ENCODE results near the gene HCN2. TPM values are rescaled to one million over a fixed set of nuclear protein-coding genes. Genes with fewer than 3 reads are reported as not detected.

The HCN2 gene
- total RNA-seq, 5 donors from 2014 or later (not counting 1 experiment from before 2014, with no cell fraction given), result 0.93 to 4.4 (median 3.6) TPM

- ATAC-seq (replicated peaks in 1 of 4) (no peak), DNase-seq (no peak)
- H3K36me3 Mint-ChIP-seq, result no peaks in the 10 kb centered on the region
- no peak overlapping the region for H3K4me3 ChIP-seq (ENCODE audit: control insufficient read depth in 1 of 2, extremely low read depth in 1 of 2, low read length in 1 of 2)
- no peaks in the 10 kb centered on the region for H3K9me3 ChIP-seq
- no peaks in the 10 kb centered on the region for H3K9me3 Mint-ChIP-seq
- peaks cover 6 to 10% of the 10 kb centered on the region in 2 donors for H3K36me3 ChIP-seq (ENCODE audit: control insufficient read depth in 2 of 2, extremely low read depth in 1 of 2, insufficient read depth in 1 of 2, low read length in 1 of 2)
- no peaks in the 10 kb centered on the region for H3K27me3 ChIP-seq (replicated peaks in 1 of 2; ENCODE audit: control insufficient read depth in 2 of 2, extremely low read depth in 1 of 2, insufficient read depth in 2 of 2, low read length in 1 of 2)
- no peak overlapping the region for H3K27ac ChIP-seq (ENCODE audit: low read length)
- H3K27me3 Mint-ChIP-seq, result no peaks in the 10 kb centered on the region
- peak overlapping the region in 2 of 3 donors; percentile 13 to 43 for H3K4me3 Mint-ChIP-seq
- H3K27ac Mint-ChIP-seq, result no peak overlapping the region
- H3K4me1 ChIP-seq (ENCODE audit: control insufficient read depth in 1 of 2, extremely low read depth in 1 of 2, insufficient read depth in 2 of 2, low read length in 2 of 2), result peaks cover 4 to 20% of the 10 kb centered on the region in 2 experiments
- CTCF ChIA-PET, result no interaction called here
- POLR2A ChIA-PET, result no interaction called here
- H3K4me1 Mint-ChIP-seq, result peaks cover 6 to 15% (median 7%) of the 10 kb centered on the region in 3 donors
- 96% methylated on average over 19 of the region's 31 CpGs for WGBS (ENCODE audit: insufficient coverage)
Observed at GRCh38 chr19:640606-641189, 51.0 kb downstream of the HCN2 start.

- H3K9me3 ChIP-seq, result no peaks in the 10 kb centered on the region
- peaks cover 12 to 16% of the 10 kb centered on the region in 2 donors for H3K36me3 ChIP-seq (ENCODE audit: control insufficient read depth in 2 of 2, extremely low read depth in 1 of 2, insufficient read depth in 1 of 2, low read length in 1 of 2)
- no peak overlapping the region for H3K27ac ChIP-seq (ENCODE audit: low read length)
- Mint-ChIP-seq H3K27me3 (no peaks in the 10 kb centered on the region), H3K4me1 (peaks cover 6 to 15% (median 7%) of the 10 kb centered on the region in 3 donors), H3K4me3 (no peak overlapping the region), H3K9me3 (no peaks in the 10 kb centered on the region), H3K36me3 (peaks cover 3% of the 10 kb centered on the region), H3K27ac (no peak overlapping the region)
- DNase-seq (no peak), ATAC-seq (replicated peaks in 1 of 4) (no peak)
- ChIA-PET CTCF (no interaction called here), POLR2A (interaction anchor here in 1 of 2 donors (0.6 kb wide), 1 partner anchor 15 kb away, joined by 7 read pairs; no protein-coding TSS in a partner anchor)
- H3K4me3 ChIP-seq (ENCODE audit: control insufficient read depth in 1 of 2, extremely low read depth in 1 of 2, low read length in 1 of 2), result no peak overlapping the region
- H3K27me3 ChIP-seq (replicated peaks in 1 of 2; ENCODE audit: control insufficient read depth in 2 of 2, extremely low read depth in 1 of 2, insufficient read depth in 2 of 2, low read length in 1 of 2), result no peaks in the 10 kb centered on the region
- H3K4me1 ChIP-seq (ENCODE audit: control insufficient read depth in 1 of 2, extremely low read depth in 1 of 2, insufficient read depth in 2 of 2, low read length in 2 of 2), result peaks cover 4 to 20% of the 10 kb centered on the region in 2 experiments
- 79% methylated on average over 17 of the region's 17 CpGs for WGBS (ENCODE audit: insufficient coverage)
Observed at GRCh38 chr19:641702-642101, 52.0 kb downstream of the HCN2 start.

GRCh38 chr19:642767-643727 lies 53.4 kb downstream of the HCN2 start:
- CTCF ChIA-PET, result interaction anchor here in 1 of 2 donors (0.6 kb wide), 1 partner anchor 69 kb away, joined by 4 read pairs; no protein-coding TSS in a partner anchor

GRCh38 chr19:643736-644135 lies 54.1 kb downstream of the HCN2 start:
- no peak for ATAC-seq (replicated peaks in 1 of 4)
- peaks cover 27 to 31% of the 10 kb centered on the region in 2 donors for H3K36me3 ChIP-seq (ENCODE audit: control insufficient read depth in 2 of 2, extremely low read depth in 1 of 2, insufficient read depth in 1 of 2, low read length in 1 of 2)
- peaks cover 6 to 8% (median 7%) of the 10 kb centered on the region in 3 donors for H3K4me1 Mint-ChIP-seq
- no peak overlapping the region for H3K4me3 ChIP-seq (ENCODE audit: control insufficient read depth in 1 of 2, extremely low read depth in 1 of 2, low read length in 1 of 2)
- H3K9me3 ChIP-seq, result no peaks in the 10 kb centered on the region
- no peak overlapping the region for H3K27ac Mint-ChIP-seq
- H3K4me1 ChIP-seq (ENCODE audit: control insufficient read depth in 1 of 2, extremely low read depth in 1 of 2, insufficient read depth in 2 of 2, low read length in 2 of 2), result peaks cover 4 to 15% of the 10 kb centered on the region in 2 experiments
- no peak for DNase-seq
- no peaks in the 10 kb centered on the region for H3K27me3 ChIP-seq (replicated peaks in 1 of 2; ENCODE audit: control insufficient read depth in 2 of 2, extremely low read depth in 1 of 2, insufficient read depth in 2 of 2, low read length in 1 of 2)
- no peaks in the 10 kb centered on the region for H3K9me3 Mint-ChIP-seq
- no peak overlapping the region for H3K27ac ChIP-seq (ENCODE audit: low read length)
- CTCF ChIA-PET, result interaction anchor here in 1 of 2 donors (0.6 kb wide), 1 partner anchor 70 kb away, joined by 4 read pairs; no protein-coding TSS in a partner anchor
- POLR2A ChIA-PET, result no interaction called here
- 88% methylated on average over 20 of the region's 24 CpGs for WGBS (ENCODE audit: insufficient coverage)
- no peak overlapping the region for H3K4me3 Mint-ChIP-seq
- H3K27me3 Mint-ChIP-seq, result no peaks in the 10 kb centered on the region
- H3K36me3 Mint-ChIP-seq, result peaks cover 3% of the 10 kb centered on the region

More at GRCh38 chr19:642767-643727, 53.4 kb downstream of the HCN2 start:
- H3K36me3 Mint-ChIP-seq, result peaks cover 3% of the 10 kb centered on the region
- H3K4me3 Mint-ChIP-seq, result no peak overlapping the region
- H3K27me3 Mint-ChIP-seq, result no peaks in the 10 kb centered on the region
- Histone ChIP-seq H3K4me3 (ENCODE audit: control insufficient read depth in 1 of 2, extremely low read depth in 1 of 2, low read length in 1 of 2) (no peak overlapping the region), H3K36me3 (ENCODE audit: control insufficient read depth in 2 of 2, extremely low read depth in 1 of 2, insufficient read depth in 1 of 2, low read length in 1 of 2) (peaks cover 22 to 28% of the 10 kb centered on the region in 2 donors), H3K27me3 (replicated peaks in 1 of 2; ENCODE audit: control insufficient read depth in 2 of 2, extremely low read depth in 1 of 2, insufficient read depth in 2 of 2, low read length in 1 of 2) (no peaks in the 10 kb centered on the region), H3K27ac (ENCODE audit: low read length) (no peak overlapping the region), H3K9me3 (no peaks in the 10 kb centered on the region), H3K4me1 (ENCODE audit: control insufficient read depth in 1 of 2, extremely low read depth in 1 of 2, insufficient read depth in 2 of 2, low read length in 2 of 2) (peaks cover 4 to 20% of the 10 kb centered on the region in 2 experiments)
- peaks cover 6 to 8% (median 7%) of the 10 kb centered on the region in 3 donors for H3K4me1 Mint-ChIP-seq
- ATAC-seq (replicated peaks in 1 of 4) (no peak), DNase-seq (no peak)
- H3K27ac Mint-ChIP-seq, result no peak overlapping the region
- 87% methylated on average over 57 of the region's 70 CpGs for WGBS (ENCODE audit: insufficient coverage)
- no peaks in the 10 kb centered on the region for H3K9me3 Mint-ChIP-seq
- POLR2A ChIA-PET, result no interaction called here

- Histone ChIP-seq H3K36me3 (ENCODE audit: control insufficient read depth in 2 of 2, extremely low read depth in 1 of 2, insufficient read depth in 1 of 2, low read length in 1 of 2) (peaks cover 34 to 35% of the 10 kb centered on the region in 2 donors), H3K27me3 (replicated peaks in 1 of 2; ENCODE audit: control insufficient read depth in 2 of 2, extremely low read depth in 1 of 2, insufficient read depth in 2 of 2, low read length in 1 of 2) (no peaks in the 10 kb centered on the region), H3K4me1 (ENCODE audit: control insufficient read depth in 1 of 2, extremely low read depth in 1 of 2, insufficient read depth in 2 of 2, low read length in 2 of 2) (peaks cover 0 to 8% of the 10 kb centered on the region in 2 experiments), H3K4me3 (ENCODE audit: control insufficient read depth in 1 of 2, extremely low read depth in 1 of 2, low read length in 1 of 2) (no peak overlapping the region), H3K9me3 (no peaks in the 10 kb centered on the region), H3K27ac (ENCODE audit: low read length) (no peak overlapping the region)
- H3K4me1 Mint-ChIP-seq, result peaks cover 2 to 3% (median 2%) of the 10 kb centered on the region in 3 donors
- CTCF ChIA-PET, result no interaction called here
- peaks cover 3% of the 10 kb centered on the region for H3K36me3 Mint-ChIP-seq
- H3K27me3 Mint-ChIP-seq, result no peaks in the 10 kb centered on the region
- ATAC-seq (replicated peaks in 1 of 4) (no peak), DNase-seq (no peak)
- no peak overlapping the region for H3K27ac Mint-ChIP-seq
- WGBS (ENCODE audit: insufficient coverage), result 78% methylated on average over 24 of the region's 28 CpGs
- no peak overlapping the region for H3K4me3 Mint-ChIP-seq
- no peaks in the 10 kb centered on the region for H3K9me3 Mint-ChIP-seq
- POLR2A ChIA-PET, result no interaction called here
Observed at GRCh38 chr19:644363-644762, 54.7 kb downstream of the HCN2 start.

GRCh38 chr19:644789-645188 lies 55.1 kb downstream of the HCN2 start:
- no peak overlapping the region for H3K27ac ChIP-seq (ENCODE audit: low read length)
- ChIA-PET CTCF (no interaction called here), POLR2A (no interaction called here)
- H3K27ac Mint-ChIP-seq, result no peak overlapping the region
- peaks cover 0 to 7% of the 10 kb centered on the region in 2 experiments for H3K4me1 ChIP-seq (ENCODE audit: control insufficient read depth in 1 of 2, extremely low read depth in 1 of 2, insufficient read depth in 2 of 2, low read length in 2 of 2)
- H3K4me1 Mint-ChIP-seq, result peaks cover 0 to 1% (median 0%) of the 10 kb centered on the region in 3 donors
- ATAC-seq (replicated peaks in 1 of 4) (no peak), DNase-seq (no peak)
- no peaks in the 10 kb centered on the region for H3K27me3 Mint-ChIP-seq
- H3K27me3 ChIP-seq (replicated peaks in 1 of 2; ENCODE audit: control insufficient read depth in 2 of 2, extremely low read depth in 1 of 2, insufficient read depth in 2 of 2, low read length in 1 of 2), result no peaks in the 10 kb centered on the region
- 86% methylated on average over 12 of the region's 14 CpGs for WGBS (ENCODE audit: insufficient coverage)
- H3K4me3 ChIP-seq (ENCODE audit: control insufficient read depth in 1 of 2, extremely low read depth in 1 of 2, low read length in 1 of 2), result no peak overlapping the region
- H3K4me3 Mint-ChIP-seq, result no peak overlapping the region
- H3K9me3 ChIP-seq, result no peaks in the 10 kb centered on the region
- peaks cover 3% of the 10 kb centered on the region for H3K36me3 Mint-ChIP-seq
- no peaks in the 10 kb centered on the region for H3K9me3 Mint-ChIP-seq
- H3K36me3 ChIP-seq (ENCODE audit: control insufficient read depth in 2 of 2, extremely low read depth in 1 of 2, insufficient read depth in 1 of 2, low read length in 1 of 2), result peaks cover 36 to 37% of the 10 kb centered on the region in 2 donors
